Frontal cortex (tissue), 4 donors: ENCODE data around the gene B4GALT7. TPM values are rescaled to one million over a fixed set of nuclear protein-coding genes. Genes with fewer than 3 reads are reported as not detected.
"Not testable (repeated sequence)": the region's sequence is repeated elsewhere in the genome, so short reads cannot be mapped to it uniquely, and the experiment has no call there.

Experiments
- DNase-seq, 2 donors: peaks; one replicate each; pipeline ENCODE4 v3.0.0; 2012; ENCODE audit warnings: low spot score in 2 of 2
- FAIRE-seq: peaks from 2 replicates; lab custom pipeline; 2012; peaks lifted over from hg19 to GRCh38; lab: Jason Lieb, UNC
- total RNA-seq: library from RNA; depleted of rRNA; stranded (reverse); fragments of >200 nt; gene quantifications from one replicate; pipeline ENCODE4 v1.2.3, GENCODE V29; 2014
- donor health status: control.
- donor health status: control.
- donor health status: control.

The B4GALT7 gene
- total RNA-seq, 1 donor from 2014 or later: 13.5 TPM

GRCh38 chr5:177607115-177607451 lies 7.2 kb downstream of the B4GALT7 start:
- DNase-seq (no peak), FAIRE-seq (no peak)

GRCh38 chr5:177607452-177608192 lies 7.7 kb downstream of the B4GALT7 start:
- no peak for FAIRE-seq
- peak; percentile 57 to 86 for DNase-seq

- FAIRE-seq: no peak
- DNase-seq: no peak
Observed at GRCh38 chr5:177608243-177609075, 8.5 kb downstream of the B4GALT7 start.

GRCh38 chr5:177609076-177610059 lies 9.4 kb downstream of the B4GALT7 start:
- no peak for FAIRE-seq
- no peak for DNase-seq

GRCh38 chr5:177610131-177610769 lies 10.3 kb downstream of the B4GALT7 start:
- DNase-seq: no peak
- no peak for FAIRE-seq

- no peak for DNase-seq
Observed at GRCh38 chr5:177610770-177611445, 11.0 kb downstream of the B4GALT7 start.

GRCh38 chr5:177611446-177612214 lies 11.7 kb downstream of the B4GALT7 start:
- FAIRE-seq: no peak

More at GRCh38 chr5:177610770-177611445, 11.0 kb downstream of the B4GALT7 start:
- FAIRE-seq: no peak

GRCh38 chr5:177612215-177612673 lies 12.3 kb downstream of the B4GALT7 start:
- DNase-seq: no peak
- FAIRE-seq: no peak

More at GRCh38 chr5:177611446-177612214, 11.7 kb downstream of the B4GALT7 start:
- DNase-seq: no peak

- no peak for FAIRE-seq
Observed at GRCh38 chr5:177620560-177620959, 20.6 kb downstream of the B4GALT7 start.

GRCh38 chr5:177624172-177624571 lies 24.2 kb downstream of the B4GALT7 start:
- not testable (repeated sequence) for FAIRE-seq, DNase-seq

More at GRCh38 chr5:177620560-177620959, 20.6 kb downstream of the B4GALT7 start:
- no peak for DNase-seq

GRCh38 chr5:177630186-177630585 lies 30.3 kb downstream of the B4GALT7 start:
- not testable (repeated sequence) for FAIRE-seq, DNase-seq

GRCh38 chr5:177634912-177635311 lies 35.0 kb downstream of the B4GALT7 start:
- FAIRE-seq, DNase-seq: not testable (repeated sequence)

GRCh38 chr5:177645462-177645861 lies 45.5 kb downstream of the B4GALT7 start:
- not testable (repeated sequence) for DNase-seq, FAIRE-seq

GRCh38 chr5:177651235-177651634 lies 51.3 kb downstream of the B4GALT7 start:
- DNase-seq: not testable (repeated sequence)

GRCh38 chr5:177657846-177658245 lies 57.9 kb downstream of the B4GALT7 start:
- FAIRE-seq, DNase-seq: not testable (repeated sequence)

More at GRCh38 chr5:177651235-177651634, 51.3 kb downstream of the B4GALT7 start:
- not testable (repeated sequence) for FAIRE-seq

- DNase-seq, FAIRE-seq: not testable (repeated sequence)
Observed at GRCh38 chr5:177658542-177658941, 58.6 kb downstream of the B4GALT7 start.
